Dendritic cell treated with granulocyte-macrophage colony-stimulating factor and Interleukin-4, amounts not matched to agents 40 ng/mL and 50 ng/mL, for 4 days (primary cell): ENCODE data around the gene RAB20.

Source experiments
- H3K27ac Mint-ChIP-seq: one replicate; pipeline ENCODE4 v1.8.0; 2022; ENCODE audit warnings: mild to moderate bottlenecking, mixed read lengths
- H3K27me3 Mint-ChIP-seq: one replicate; pipeline ENCODE4 v1.8.0; 2022; ENCODE audit warnings: mild to moderate bottlenecking, mixed read lengths
- H3K36me3 Mint-ChIP-seq: one replicate; pipeline ENCODE4 v1.8.0; 2022; ENCODE audit warnings: low read depth, mixed read lengths
- H3K4me1 Mint-ChIP-seq: one replicate; pipeline ENCODE4 v1.8.0; 2022; ENCODE audit warnings: low read depth, mixed read lengths
- H3K4me3 Mint-ChIP-seq: one replicate; pipeline ENCODE4 v1.8.0; 2022; ENCODE audit warnings: mild to moderate bottlenecking, moderate library complexity, mixed read lengths
- H3K9me3 Mint-ChIP-seq: one replicate; pipeline ENCODE4 v1.8.0; 2022; ENCODE audit warnings: mixed read lengths
- intact Hi-C: fragments of 100-400 bp; cut with micrococcal nuclease; formaldehyde crosslinking; loops from one replicate; pipeline ENCODE4 v1.15.0; 2022

Gene RAB20

GRCh38 chr13:110512198-110512740, 49.3 kb downstream of the RAB20 start:
- H3K27me3 Mint-ChIP-seq = peaks cover 5% of the 10 kb centered on the region
- intact Hi-C loops = no loop called here
- H3K9me3 Mint-ChIP-seq = no peaks in the 10 kb centered on the region
- H3K36me3 Mint-ChIP-seq = no peaks in the 10 kb centered on the region
- peaks cover 29% of the 10 kb centered on the region for H3K4me1 Mint-ChIP-seq
- H3K27ac Mint-ChIP-seq = no peak overlapping the region
- H3K4me3 Mint-ChIP-seq = no peak overlapping the region

- Mint-ChIP-seq H3K4me1 (peaks cover 32% of the 10 kb centered on the region), H3K27me3 (peaks cover 6% of the 10 kb centered on the region), H3K4me3 (no peak overlapping the region), H3K27ac (no peak overlapping the region), H3K36me3 (no peaks in the 10 kb centered on the region), H3K9me3 (no peaks in the 10 kb centered on the region)
- intact Hi-C loops = no loop called here
These were observed 49.9 kb downstream of the RAB20 start for GRCh38 chr13:110511509-110512181.

- Mint-ChIP-seq H3K27ac (peak overlapping the region; percentile 16), H3K9me3 (no peaks in the 10 kb centered on the region), H3K27me3 (peaks cover 9% of the 10 kb centered on the region), H3K4me1 (peaks cover 32% of the 10 kb centered on the region), H3K4me3 (no peak overlapping the region), H3K36me3 (no peaks in the 10 kb centered on the region)
- intact Hi-C loops = no loop called here
These were observed 51.3 kb downstream of the RAB20 start for GRCh38 chr13:110509971-110510786.

GRCh38 chr13:110509478-110509926, 52.0 kb downstream of the RAB20 start:
- Mint-ChIP-seq H3K27ac (peak overlapping the region; percentile 16), H3K9me3 (no peaks in the 10 kb centered on the region), H3K27me3 (peaks cover 9% of the 10 kb centered on the region), H3K4me1 (peaks cover 32% of the 10 kb centered on the region), H3K36me3 (no peaks in the 10 kb centered on the region), H3K4me3 (no peak overlapping the region)
- intact Hi-C loops = no loop called here

- intact Hi-C loops = no loop called here
- H3K4me1 Mint-ChIP-seq = peaks cover 43% of the 10 kb centered on the region
- H3K36me3 Mint-ChIP-seq = no peaks in the 10 kb centered on the region
- no peak overlapping the region for H3K27ac Mint-ChIP-seq
- H3K27me3 Mint-ChIP-seq = peaks cover 9% of the 10 kb centered on the region
- no peak overlapping the region for H3K4me3 Mint-ChIP-seq
- H3K9me3 Mint-ChIP-seq = no peaks in the 10 kb centered on the region
These were observed 53.7 kb downstream of the RAB20 start for GRCh38 chr13:110507678-110508381.

- Mint-ChIP-seq H3K27me3 (peaks cover 9% of the 10 kb centered on the region), H3K27ac (no peak overlapping the region), H3K4me1 (peaks cover 43% of the 10 kb centered on the region), H3K36me3 (no peaks in the 10 kb centered on the region), H3K4me3 (no peak overlapping the region), H3K9me3 (no peaks in the 10 kb centered on the region)
- intact Hi-C loops = no loop called here
These were observed 54.5 kb downstream of the RAB20 start for GRCh38 chr13:110506859-110507566.

- no peaks in the 10 kb centered on the region for H3K36me3 Mint-ChIP-seq
- H3K9me3 Mint-ChIP-seq = no peaks in the 10 kb centered on the region
- H3K4me1 Mint-ChIP-seq = peaks cover 43% of the 10 kb centered on the region
- H3K27ac Mint-ChIP-seq = no peak overlapping the region
- intact Hi-C loops = no loop called here
- H3K27me3 Mint-ChIP-seq = peaks cover 9% of the 10 kb centered on the region
- no peak overlapping the region for H3K4me3 Mint-ChIP-seq
These were observed 55.1 kb downstream of the RAB20 start for GRCh38 chr13:110506396-110506795.

- intact Hi-C loops = no loop called here
- Mint-ChIP-seq H3K27me3 (peaks cover 11% of the 10 kb centered on the region), H3K4me3 (no peak overlapping the region), H3K27ac (no peak overlapping the region), H3K36me3 (no peaks in the 10 kb centered on the region), H3K4me1 (peaks cover 40% of the 10 kb centered on the region), H3K9me3 (peaks cover 7% of the 10 kb centered on the region)
These were observed 55.9 kb downstream of the RAB20 start for GRCh38 chr13:110505594-110505993.

- Mint-ChIP-seq H3K4me1 (peaks cover 28% of the 10 kb centered on the region), H3K4me3 (no peak overlapping the region), H3K27me3 (peaks cover 13% of the 10 kb centered on the region), H3K36me3 (no peaks in the 10 kb centered on the region), H3K27ac (peak overlapping the region; percentile 40), H3K9me3 (peaks cover 22% of the 10 kb centered on the region)
- intact Hi-C loops = no loop called here
These were observed 57.5 kb downstream of the RAB20 start for GRCh38 chr13:110503979-110504499.

GRCh38 chr13:110503037-110503901, 58.3 kb downstream of the RAB20 start:
- Mint-ChIP-seq H3K4me1 (peaks cover 27% of the 10 kb centered on the region), H3K27me3 (peaks cover 13% of the 10 kb centered on the region), H3K9me3 (peaks cover 29% of the 10 kb centered on the region), H3K36me3 (no peaks in the 10 kb centered on the region), H3K4me3 (no peak overlapping the region), H3K27ac (peak overlapping the region; percentile 40)
- intact Hi-C loops = no loop called here

- Mint-ChIP-seq H3K4me1 (peaks cover 11% of the 10 kb centered on the region), H3K36me3 (no peaks in the 10 kb centered on the region), H3K9me3 (peaks cover 29% of the 10 kb centered on the region), H3K4me3 (no peak overlapping the region), H3K27me3 (peaks cover 6% of the 10 kb centered on the region), H3K27ac (no peak overlapping the region)
- intact Hi-C loops = no loop called here
These were observed 60.3 kb downstream of the RAB20 start for GRCh38 chr13:110501188-110501587.

GRCh38 chr13:110500341-110500740, 61.2 kb downstream of the RAB20 start:
- H3K36me3 Mint-ChIP-seq = no peaks in the 10 kb centered on the region
- peaks cover 4% of the 10 kb centered on the region for H3K27me3 Mint-ChIP-seq

More at GRCh38 chr13:110500341-110500740, 61.2 kb downstream of the RAB20 start:
- Mint-ChIP-seq H3K9me3 (peaks cover 29% of the 10 kb centered on the region), H3K4me1 (peaks cover 11% of the 10 kb centered on the region), H3K27ac (no peak overlapping the region), H3K4me3 (no peak overlapping the region)
- intact Hi-C loops = no loop called here
